Bronchial epithelial cell (primary cell): ENCODE data around the gene TSR3. TPM values are rescaled to one million over a fixed set of nuclear protein-coding genes. Genes with fewer than 3 reads are reported as not detected.

Source experiments
- DNase-seq: peaks from one replicate; pipeline ENCODE4 v3.0.0-alpha.2; 2010; ENCODE audit warnings: low read depth
- FAIRE-seq: peaks from 2 replicates; lab custom pipeline; 2011; peaks lifted over from hg19 to GRCh38; lab: Jason Lieb, UNC
- H3K27me3 ChIP-seq: 2 replicates; pipeline ENCODE4 v1.5.1; 2011; ENCODE audit warnings: low read length; ENCODE audit not compliant: control insufficient read depth, insufficient read depth
- H3K36me3 ChIP-seq: 2 replicates; pipeline ENCODE4 v1.5.1; 2011; ENCODE audit warnings: low read length; ENCODE audit not compliant: control insufficient read depth, insufficient read depth
- H3K4me3 ChIP-seq: 2 replicates; pipeline ENCODE4 v1.5.1; 2011; ENCODE audit warnings: mild to moderate bottlenecking, low read depth, low read length, control low read depth
- CTCF ChIP-seq: IDR thresholded peaks from 2 replicates; pipeline ENCODE4 v1.5.1; 2011; ENCODE audit warnings: mild to moderate bottlenecking, moderate library complexity, low read length, control low read depth, inconsistent platforms; ENCODE audit not compliant: insufficient read depth, severe bottlenecking
- total RNA-seq: library from RNA; depleted of rRNA; stranded (reverse); fragments of >200 nt; gene quantifications from 2 replicates; pipeline ENCODE4 v1.2.1, GENCODE V29; 2014

The TSR3 gene
- total RNA-seq, 1 donor from 2014 or later: 117 TPM

GRCh38 chr16:1335211-1335971, 16.3 kb downstream of the TSR3 start:
- H3K27me3 ChIP-seq: peaks cover 36% of the 10 kb centered on the region
- no peak for FAIRE-seq
- H3K36me3 ChIP-seq: no peaks in the 10 kb centered on the region
- no peak overlapping the region for H3K4me3 ChIP-seq
- no peak for DNase-seq
- no peak for TF ChIP-seq CTCF

GRCh38 chr16:1334739-1335138, 16.9 kb downstream of the TSR3 start:
- Histone ChIP-seq H3K4me3 (no peak overlapping the region), H3K36me3 (no peaks in the 10 kb centered on the region), H3K27me3 (peaks cover 36% of the 10 kb centered on the region)
- DNase-seq: no peak
- TF ChIP-seq CTCF: no peak
- FAIRE-seq: no peak

GRCh38 chr16:1333854-1334700, 17.6 kb downstream of the TSR3 start:
- peaks cover 36% of the 10 kb centered on the region for H3K27me3 ChIP-seq

GRCh38 chr16:1333149-1333812, 18.4 kb downstream of the TSR3 start, which contains the start of gene BAIAP3:
Gene BAIAP3, plus strand, starts transcription at chr16:1333645. Its CDS starts 4,905 bp downstream, at chr16:1338550.
- peaks cover 36% of the 10 kb centered on the region for H3K27me3 ChIP-seq
- H3K4me3 ChIP-seq: no peak within 1 kb of the TSS
- FAIRE-seq: no peak
- DNase-seq: no peak
- no peaks in the 10 kb centered on the region for H3K36me3 ChIP-seq
- TF ChIP-seq CTCF: no peak

More at GRCh38 chr16:1333854-1334700, 17.6 kb downstream of the TSR3 start:
- no peak for TF ChIP-seq CTCF
- Histone ChIP-seq H3K4me3 (no peak overlapping the region), H3K36me3 (no peaks in the 10 kb centered on the region)
- DNase-seq (no peak), FAIRE-seq (no peak)

GRCh38 chr16:1332618-1333148, 19.0 kb downstream of the TSR3 start:
- Histone ChIP-seq H3K4me3 (no peak overlapping the region), H3K27me3 (peaks cover 36% of the 10 kb centered on the region), H3K36me3 (no peaks in the 10 kb centered on the region)
- TF ChIP-seq CTCF: no peak
- DNase-seq (no peak), FAIRE-seq (no peak)
